Panc1 (cell line): Measurements from ENCODE around the gene RHOH. TPM values are rescaled to one million over a fixed set of nuclear protein-coding genes. Genes with fewer than 3 reads are reported as not detected.
A peak's percentile ranks its signal among the peaks of the same experiment; 100 is the strongest.

Source experiments
- ATAC-seq: fragments of 200-7000 bp; cut with Tn5 transposase; 2 replicates; pipeline ENCODE4 v1.9.1; 2020; ENCODE audit warnings: mild to moderate bottlenecking, moderate library complexity
- BruUV-seq: library from RNA; stranded (reverse); fragments of 400-500 nt; replicated peaks from 2 replicates; lab custom pipeline; 2021; lab: Mats Ljungman, UMichigan
- CTCF ChIA-PET: fragments of 300-600 bp; sonication (Branson Sonifier 250); formaldehyde crosslinking; loops from one replicate; lab custom pipeline; 2022; ENCODE audit warnings: antibody characterized with exemption; lab: Charles Lee
- POLR2A ChIA-PET: fragments of 300-600 bp; sonication (Branson Sonifier 250); formaldehyde crosslinking; loops from one replicate; lab custom pipeline; 2022; ENCODE audit warnings: antibody characterized with exemption; lab: Charles Lee
- DNase-seq: peaks from one replicate; pipeline ENCODE4 v3.0.0-alpha.2; 2010; ENCODE audit warnings: low read depth, low spot score
- H3K27ac ChIP-seq: 2 replicates; pipeline ENCODE4 v1.5.1; 2011; ENCODE audit warnings: mild to moderate bottlenecking, low read length, inconsistent platforms
- H3K27me3 ChIP-seq: fragments of 200-500 bp; sonication (Bioruptor generic); 2 replicates; pipeline ENCODE4 v1.6.0; 2014; ENCODE audit warnings: low read length, inconsistent platforms; ENCODE audit not compliant: control insufficient read depth, insufficient read depth
- H3K36me3 ChIP-seq: fragments of 200-500 bp; sonication (Bioruptor generic); 2 replicates; pipeline ENCODE4 v1.5.1; 2014; ENCODE audit warnings: inconsistent platforms, mild to moderate bottlenecking, low read length, moderate library complexity; ENCODE audit not compliant: control insufficient read depth, insufficient read depth
- H3K4me1 ChIP-seq: 2 replicates; pipeline ENCODE4 v1.5.1; 2011; ENCODE audit warnings: inconsistent platforms, mild to moderate bottlenecking, low read length, moderate library complexity; ENCODE audit not compliant: control insufficient read depth, insufficient read depth
- H3K4me3 ChIP-seq, 2 experiments: 2 replicates each; pipeline ENCODE4 v1.5.1; 2011 to 2012; ENCODE audit warnings: low read depth in 2 of 2, low read length in 2 of 2, mild to moderate bottlenecking in 2 of 2, inconsistent platforms in 1 of 2, moderate library complexity in 1 of 2
- H3K9me3 ChIP-seq: fragments of 200-500 bp; sonication (Bioruptor generic); 2 replicates; pipeline ENCODE4 v1.5.1; 2014; ENCODE audit warnings: low read depth, mild to moderate bottlenecking, inconsistent platforms, low read length, moderate library complexity; ENCODE audit not compliant: control insufficient read depth, insufficient read depth
- CTCF ChIP-seq: fragments of 450-650 bp; IDR thresholded peaks from 2 replicates; pipeline ENCODE4 v1.5.1; 2017; ENCODE audit warnings: mild to moderate bottlenecking
- POLR2AphosphoS5 ChIP-seq: IDR thresholded peaks from 2 replicates; pipeline ENCODE4 v1.6.1; 2012; ENCODE audit warnings: mild to moderate bottlenecking, low read depth, low read length, moderate library complexity
- REST ChIP-seq, 2 experiments: IDR thresholded peaks; 2 replicates each; pipeline ENCODE4 v1.6.1; 2011 to 2012; ENCODE audit warnings: low read depth in 2 of 2, control low read depth in 1 of 2, low read length in 1 of 2, mild to moderate bottlenecking in 1 of 2, moderate library complexity in 1 of 2; ENCODE audit not compliant: insufficient read depth in 1 of 2
- SIN3A ChIP-seq: IDR thresholded peaks from 2 replicates; pipeline ENCODE4 v1.6.1; 2012; ENCODE audit warnings: low read depth, mild to moderate bottlenecking, low read length, moderate library complexity, borderline replicate concordance; ENCODE audit not compliant: insufficient read depth
- TCF7L2 ChIP-seq: IDR thresholded peaks from 2 replicates; pipeline ENCODE4 v1.6.1; 2011; ENCODE audit warnings: mild to moderate bottlenecking, low read depth, low read length, inconsistent platforms
- in situ Hi-C: cut with HindIII; loops from 2 replicates; pipeline ENCODE4 v1.10.0; 2016; ENCODE audit warnings: low sequenced_read_pairs, low pct_unique_long_range_greater_than_20kb
- intact Hi-C: fragments of 100-400 bp; cut with micrococcal nuclease; formaldehyde crosslinking; loops from one replicate; pipeline ENCODE4 v1.10.0; 2022; ENCODE audit not compliant: unreplicated experiment
- total RNA-seq: library from RNA; stranded (reverse); gene quantifications from one replicate; pipeline ENCODE4 v1.2.1, GENCODE V29; 2021; ENCODE audit not compliant: unreplicated experiment

Gene RHOH
- total RNA-seq, 1 experiment from 2014 or later = 1.2 TPM

GRCh38 chr4:40177591-40177990 lies 19.2 kb upstream of the RHOH start:
- ChIA-PET CTCF (interaction anchor here (0.6 kb wide), 1 partner anchor 131 kb away, joined by 3 read pairs; no protein-coding TSS in a partner anchor), POLR2A (no interaction called here)
- Histone ChIP-seq H3K36me3 (no peaks in the 10 kb centered on the region), H3K27ac (peak overlapping the region; percentile 57), H3K4me3 (no peak overlapping the region), H3K4me1 (peaks cover 14% of the 10 kb centered on the region), H3K9me3 (no peaks in the 10 kb centered on the region), H3K27me3 (no peaks in the 10 kb centered on the region)
- DNase-seq (no peak), ATAC-seq (0 out of 2 replicates have a peak, but pooled peaks have one; percentile 50)
- TF ChIP-seq CTCF = no peak
- TF ChIP-seq TCF7L2 = no peak
- TF ChIP-seq REST (IDR thresholded peaks at IDR 0.05; ENCODE audit: insufficient read depth in 1 of 2, low read depth in 2 of 2, low read length in 1 of 2) = no peak
- TF ChIP-seq POLR2AphosphoS5 = no peak
- TF ChIP-seq SIN3A = no peak
- in situ Hi-C loops = no loop called here
- intact Hi-C loops = loop anchor here (10.0 kb wide), 1 partner anchor 77 kb away; no protein-coding TSS in a partner anchor
- BruUV-seq = no TSS peak

- intact Hi-C loops (loop anchor here (10.0 kb wide), 1 partner anchor 76 kb away; no protein-coding TSS in a partner anchor), in situ Hi-C loops (no loop called here)
- TF ChIP-seq POLR2AphosphoS5 (no peak), TCF7L2 (peak; percentile 65), REST (IDR thresholded peaks at IDR 0.05; ENCODE audit: insufficient read depth in 1 of 2, low read depth in 2 of 2, low read length in 1 of 2) (no peak), SIN3A (no peak), CTCF (no peak)
- Histone ChIP-seq H3K4me1 (peaks cover 14% of the 10 kb centered on the region), H3K27me3 (no peaks in the 10 kb centered on the region), H3K27ac (peak overlapping the region; percentile 57), H3K36me3 (no peaks in the 10 kb centered on the region), H3K4me3 (peak overlapping the region; percentile 2 to 40; a peak in 3 of 4 replicates), H3K9me3 (no peaks in the 10 kb centered on the region)
- peak; percentile 71 for ATAC-seq
- ChIA-PET POLR2A (no interaction called here), CTCF (no interaction called here)
- BruUV-seq = no TSS peak
- DNase-seq = no peak
Measured at GRCh38 chr4:40178672-40179071, 18.2 kb upstream of the RHOH start.
